Astrocyte (in vitro differentiated cells and primary cell): ENCODE measurements around the gene POLE. TPM values are rescaled to one million over a fixed set of nuclear protein-coding genes. Genes with fewer than 3 reads are reported as not detected.
A peak's percentile ranks its signal among the peaks of the same experiment; 100 is the strongest.
"Not testable (repeated sequence)": the region's sequence is repeated elsewhere in the genome, so short reads cannot be mapped to it uniquely, and the experiment has no call there.

Source experiments
- DNase-seq: peaks from one replicate; pipeline ENCODE4 v3.0.0-alpha.2; 2010; ENCODE audit warnings: low read depth
- FAIRE-seq: peaks from 2 replicates; lab custom pipeline; 2011; peaks lifted over from hg19 to GRCh38; lab: Jason Lieb, UNC
- H2AFZ ChIP-seq: 2 replicates; pipeline ENCODE4 v1.6.0; 2012; ENCODE audit warnings: low read depth, low read length, inconsistent platforms
- H3K27ac ChIP-seq: 2 replicates; pipeline ENCODE4 v1.5.1; 2011; ENCODE audit warnings: low read depth, low read length, inconsistent platforms
- H3K27me3 ChIP-seq: 2 replicates; pipeline ENCODE4 v1.6.0; 2011; ENCODE audit warnings: low read length, inconsistent platforms; ENCODE audit not compliant: insufficient read depth
- H3K36me3 ChIP-seq: 2 replicates; pipeline ENCODE4 v1.5.1; 2011; ENCODE audit warnings: low read length, inconsistent platforms; ENCODE audit not compliant: insufficient read depth
- H3K4me1 ChIP-seq: 2 replicates; pipeline ENCODE4 v1.5.1; 2011; ENCODE audit warnings: low read length, inconsistent platforms; ENCODE audit not compliant: insufficient read depth
- H3K4me2 ChIP-seq: 2 replicates; pipeline ENCODE4 v1.6.0; 2012; ENCODE audit warnings: low read length, inconsistent platforms
- H3K4me3 ChIP-seq: 2 replicates; pipeline ENCODE4 v1.5.1; 2011; ENCODE audit warnings: low read depth, mild to moderate bottlenecking, low read length, inconsistent platforms; ENCODE audit not compliant: insufficient read depth
- H3K79me2 ChIP-seq: 2 replicates; pipeline ENCODE4 v1.6.0; 2012; ENCODE audit warnings: mild to moderate bottlenecking, low read length, inconsistent platforms; ENCODE audit not compliant: insufficient read depth
- H3K9ac ChIP-seq: 2 replicates; pipeline ENCODE4 v1.6.0; 2012; ENCODE audit warnings: mild to moderate bottlenecking, low read length, inconsistent platforms
- H3K9me3 ChIP-seq: 2 replicates; pipeline ENCODE4 v1.5.1; 2012; ENCODE audit warnings: low read depth, mild to moderate bottlenecking, low read length, inconsistent platforms; ENCODE audit not compliant: insufficient read depth
- H4K20me1 ChIP-seq: 2 replicates; pipeline ENCODE4 v1.6.0; 2012; ENCODE audit warnings: low read length, inconsistent platforms; ENCODE audit not compliant: insufficient read depth
- H3K27ac Mint-ChIP-seq: one replicate; pipeline ENCODE4 v1.8.0; 2021; ENCODE audit warnings: mild to moderate bottlenecking, mixed read lengths; ENCODE audit not compliant: unreplicated experiment
- H3K27me3 Mint-ChIP-seq: one replicate; pipeline ENCODE4 v1.8.0; 2021; ENCODE audit warnings: low read depth, mixed read lengths; ENCODE audit not compliant: unreplicated experiment
- H3K36me3 Mint-ChIP-seq: one replicate; pipeline ENCODE4 v1.8.0; 2021; ENCODE audit warnings: low read depth, mixed read lengths; ENCODE audit not compliant: unreplicated experiment
- H3K4me1 Mint-ChIP-seq: one replicate; pipeline ENCODE4 v1.8.0; 2021; ENCODE audit warnings: low read depth, mixed read lengths; ENCODE audit not compliant: unreplicated experiment
- H3K4me3 Mint-ChIP-seq: one replicate; pipeline ENCODE4 v1.8.0; 2021; ENCODE audit warnings: mild to moderate bottlenecking, moderate library complexity, mixed read lengths; ENCODE audit not compliant: unreplicated experiment
- H3K9me3 Mint-ChIP-seq: one replicate; pipeline ENCODE4 v1.8.0; 2021; ENCODE audit warnings: mild to moderate bottlenecking, mixed read lengths; ENCODE audit not compliant: unreplicated experiment
- EZH2 ChIP-seq: IDR thresholded peaks from 2 replicates; pipeline ENCODE4 v1.6.1; 2012; ENCODE audit warnings: mild to moderate bottlenecking, low read length, inconsistent platforms; ENCODE audit not compliant: insufficient read depth
- total RNA-seq: library from RNA; stranded (reverse); gene quantifications from 2 replicates; pipeline ENCODE4 v1.2.1, GENCODE V29; 2021
- TF ChIP-seq, protein P1 (sequence below): IDR thresholded peaks from 2 replicates; pipeline ENCODE4 v1.5.1; 2011; ENCODE audit warnings: low read depth, mild to moderate bottlenecking, inconsistent platforms, low read length, moderate library complexity; ENCODE audit not compliant: insufficient read depth

POLE gene
- total RNA-seq, 1 donor from 2014 or later: 15.4 TPM

DNA sequence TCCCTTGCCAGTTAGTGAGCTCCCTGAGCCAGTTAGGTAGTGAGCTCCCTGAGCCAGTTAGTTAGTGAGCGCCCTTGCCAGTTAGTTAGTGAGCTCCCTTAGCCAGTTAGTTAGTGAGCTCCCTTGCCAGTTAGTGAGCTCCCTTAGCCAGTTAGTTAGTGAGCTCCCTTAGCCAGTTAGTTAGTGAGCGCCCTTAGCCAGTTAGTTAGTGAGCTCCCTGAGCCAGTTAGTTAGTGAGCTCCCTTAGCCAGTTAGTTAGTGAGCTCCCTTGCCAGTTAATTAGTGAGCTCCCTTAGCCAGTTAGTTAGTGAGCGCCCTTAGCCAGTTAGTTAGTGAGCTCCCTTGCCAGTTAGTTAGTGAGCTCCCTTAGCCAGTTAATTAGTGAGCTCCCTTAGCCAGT lies 4.9 kb upstream of the POLE start:
- H3K4me3 Mint-ChIP-seq: peak overlapping the region; percentile 14
- H3K27me3 Mint-ChIP-seq, H3K9me3 Mint-ChIP-seq: not testable (repeated sequence)

DNA sequence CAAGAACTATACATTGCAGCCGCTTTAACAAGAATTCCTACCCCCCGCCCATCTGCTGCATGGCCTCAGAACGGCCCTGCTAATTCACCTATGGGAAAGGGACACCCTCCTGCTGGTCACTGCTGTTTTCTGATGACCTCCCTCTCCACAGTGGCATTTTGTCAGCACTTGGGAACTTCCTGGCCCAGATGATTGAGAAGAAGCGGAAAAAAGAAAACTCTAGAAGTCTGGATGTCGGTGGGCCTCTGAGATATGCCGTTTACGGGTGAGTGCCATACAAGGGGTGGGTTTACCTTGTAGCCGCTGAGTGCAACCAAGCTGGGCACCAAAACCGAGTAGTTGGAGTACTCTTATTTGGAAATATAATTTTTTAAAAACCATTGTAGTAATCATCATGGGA lies 3.0 kb upstream of the POLE start:
- no peak for FAIRE-seq
- Mint-ChIP-seq H3K27me3 (no peaks in the 10 kb centered on the region), H3K9me3 (no peaks in the 10 kb centered on the region), H3K4me3 (no peak overlapping the region), H3K4me1 (peaks cover 3% of the 10 kb centered on the region), H3K36me3 (no peaks in the 10 kb centered on the region), H3K27ac (peak overlapping the region; percentile 1)
- Histone ChIP-seq H3K27me3 (no peaks in the 10 kb centered on the region), H3K4me3 (no peak overlapping the region), H3K9me3 (no peaks in the 10 kb centered on the region), H3K4me1 (peaks cover 2% of the 10 kb centered on the region), H3K27ac (no peak overlapping the region), H3K36me3 (no peaks in the 10 kb centered on the region), H2AFZ (no peak overlapping the region), H3K79me2 (peaks cover 19% of the 10 kb centered on the region), H4K20me1 (peaks cover 14% of the 10 kb centered on the region), H3K9ac (no peak overlapping the region), H3K4me2 (no peak overlapping the region)
- no peak for TF ChIP-seq EZH2
- TF ChIP-seq, protein P1, sequence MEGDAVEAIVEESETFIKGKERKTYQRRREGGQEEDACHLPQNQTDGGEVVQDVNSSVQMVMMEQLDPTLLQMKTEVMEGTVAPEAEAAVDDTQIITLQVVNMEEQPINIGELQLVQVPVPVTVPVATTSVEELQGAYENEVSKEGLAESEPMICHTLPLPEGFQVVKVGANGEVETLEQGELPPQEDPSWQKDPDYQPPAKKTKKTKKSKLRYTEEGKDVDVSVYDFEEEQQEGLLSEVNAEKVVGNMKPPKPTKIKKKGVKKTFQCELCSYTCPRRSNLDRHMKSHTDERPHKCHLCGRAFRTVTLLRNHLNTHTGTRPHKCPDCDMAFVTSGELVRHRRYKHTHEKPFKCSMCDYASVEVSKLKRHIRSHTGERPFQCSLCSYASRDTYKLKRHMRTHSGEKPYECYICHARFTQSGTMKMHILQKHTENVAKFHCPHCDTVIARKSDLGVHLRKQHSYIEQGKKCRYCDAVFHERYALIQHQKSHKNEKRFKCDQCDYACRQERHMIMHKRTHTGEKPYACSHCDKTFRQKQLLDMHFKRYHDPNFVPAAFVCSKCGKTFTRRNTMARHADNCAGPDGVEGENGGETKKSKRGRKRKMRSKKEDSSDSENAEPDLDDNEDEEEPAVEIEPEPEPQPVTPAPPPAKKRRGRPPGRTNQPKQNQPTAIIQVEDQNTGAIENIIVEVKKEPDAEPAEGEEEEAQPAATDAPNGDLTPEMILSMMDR: no peak
- no peak for DNase-seq

More for the DNA sequence above, 4.9 kb upstream of the POLE start:
- H3K9ac ChIP-seq, H3K79me2 ChIP-seq, H3K36me3 ChIP-seq, H3K36me3 Mint-ChIP-seq, H3K4me2 ChIP-seq, H3K4me1 ChIP-seq, H3K27ac Mint-ChIP-seq, H2AFZ ChIP-seq, H3K27ac ChIP-seq, FAIRE-seq, H3K4me3 ChIP-seq, H3K4me1 Mint-ChIP-seq, H3K9me3 ChIP-seq, DNase-seq, H3K27me3 ChIP-seq: not testable (repeated sequence)
- peaks cover 11% of the 10 kb centered on the region for H4K20me1 ChIP-seq

DNA sequence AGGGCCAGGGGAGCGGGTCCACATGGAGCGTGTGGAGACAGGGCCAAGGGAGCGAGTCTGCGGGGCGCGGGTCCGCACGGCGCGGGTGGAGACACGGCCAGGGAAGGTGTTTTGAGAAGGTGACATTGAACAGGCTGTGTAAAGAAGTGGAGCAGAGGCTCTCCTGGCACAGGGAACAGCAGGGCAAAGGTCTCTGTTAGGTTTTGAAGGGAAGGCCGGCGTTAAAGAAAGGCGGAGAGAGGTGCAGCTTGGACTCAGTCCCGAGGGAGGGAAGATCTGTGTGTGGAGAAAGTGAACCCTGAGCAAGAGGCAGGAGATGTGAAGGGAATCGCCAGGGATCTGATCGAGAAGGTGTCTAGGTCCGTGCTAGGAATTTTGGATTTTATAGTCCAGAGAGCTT lies 2.1 kb upstream of the POLE start:
- peak overlapping the region; percentile 62 for H3K27ac Mint-ChIP-seq
- FAIRE-seq (no peak), DNase-seq (no peak)
- peak overlapping the region; percentile 62 for H3K4me2 ChIP-seq
- no peak overlapping the region for H3K4me3 ChIP-seq
- H3K79me2 ChIP-seq: peaks cover 22% of the 10 kb centered on the region
- no peak overlapping the region for H2AFZ ChIP-seq
- peak overlapping the region; percentile 18 for H3K9ac ChIP-seq
- no peaks in the 10 kb centered on the region for H3K9me3 ChIP-seq
- TF ChIP-seq EZH2: no peak
- TF ChIP-seq, protein P1: no peak
- H3K4me3 Mint-ChIP-seq: peak overlapping the region; percentile 80
- H3K9me3 Mint-ChIP-seq: no peaks in the 10 kb centered on the region
- H3K27me3 ChIP-seq: no peaks in the 10 kb centered on the region
- no peak overlapping the region for H3K27ac ChIP-seq
- no peaks in the 10 kb centered on the region for H3K27me3 Mint-ChIP-seq
- H3K36me3 ChIP-seq: no peaks in the 10 kb centered on the region
- peaks cover 2% of the 10 kb centered on the region for H3K4me1 Mint-ChIP-seq
- no peaks in the 10 kb centered on the region for H3K36me3 Mint-ChIP-seq
- H3K4me1 ChIP-seq: peaks cover 2% of the 10 kb centered on the region
- peaks cover 15% of the 10 kb centered on the region for H4K20me1 ChIP-seq
